ENCODE measurements around the gene PON1.

The PON1 gene

GRCh38 chr7:95253986-95254385, 70.3 kb downstream of the PON1 start:
- DNase-seq (ENCODE audit: low read depth in 3 of 3) = no peak

- DNase-seq (ENCODE audit: low read depth in 3 of 3) = no peak
Observed at GRCh38 chr7:95251966-95252365, 72.4 kb downstream of the PON1 start.

- DNase-seq (ENCODE audit: low read depth in 3 of 3) = no peak
Observed at GRCh38 chr7:95250571-95250970, 73.8 kb downstream of the PON1 start.

All from stimulated activated CD4-positive, alpha-beta T cell treated with anti-CD3 and anti-CD28 coated beads, TNF-alpha, amount 100 ng/mL, for 48 hours (primary cell).